HG02798 (cell line): ENCODE data around the gene CT45A8.
"Not testable (repeated sequence)": the region's sequence is repeated elsewhere in the genome, so short reads cannot be mapped to it uniquely, and the experiment has no call there.

ENCODE experiments used
- ATAC-seq: cut with Tn5 transposase; IDR thresholded peaks from one replicate; pipeline ENCODE4 v1.9.1; 2021; ENCODE audit warnings: mild to moderate bottlenecking; ENCODE audit not compliant: unreplicated experiment, poor library complexity

CT45A8 gene, protein sequence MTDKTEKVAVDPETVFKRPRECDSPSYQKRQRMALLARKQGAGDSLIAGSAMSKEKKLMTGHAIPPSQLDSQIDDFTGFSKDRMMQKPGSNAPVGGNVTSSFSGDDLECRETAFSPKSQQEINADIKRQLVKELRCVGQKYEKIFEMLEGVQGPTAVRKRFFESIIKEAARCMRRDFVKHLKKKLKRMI

DNA sequence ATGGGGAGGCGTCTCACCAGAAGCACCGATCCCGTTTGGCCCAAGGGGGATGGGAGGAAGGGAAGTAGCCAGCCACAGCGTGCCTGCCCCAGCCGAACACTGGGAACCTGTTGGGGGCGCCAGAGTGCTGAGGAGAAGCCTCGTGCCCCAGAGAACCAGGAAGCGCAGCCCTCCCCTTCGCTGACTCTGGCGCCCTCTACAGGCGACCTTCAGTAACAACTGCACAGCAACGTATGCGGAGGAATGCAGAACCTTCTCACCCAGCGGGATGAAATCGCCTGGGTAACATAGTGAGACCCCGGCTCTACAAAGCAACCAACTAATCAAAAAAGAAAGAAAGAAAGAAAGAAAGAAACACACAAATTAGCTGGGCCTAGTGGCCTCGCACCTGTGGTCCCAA lies at the start of gene CT45A8:
CT45A8 (minus strand) TSS at position 101 of the 400 bp plus-strand sequence. CDS start 3,755 bp downstream, outside the sequence.
- ATAC-seq: not testable (repeated sequence)

DNA sequence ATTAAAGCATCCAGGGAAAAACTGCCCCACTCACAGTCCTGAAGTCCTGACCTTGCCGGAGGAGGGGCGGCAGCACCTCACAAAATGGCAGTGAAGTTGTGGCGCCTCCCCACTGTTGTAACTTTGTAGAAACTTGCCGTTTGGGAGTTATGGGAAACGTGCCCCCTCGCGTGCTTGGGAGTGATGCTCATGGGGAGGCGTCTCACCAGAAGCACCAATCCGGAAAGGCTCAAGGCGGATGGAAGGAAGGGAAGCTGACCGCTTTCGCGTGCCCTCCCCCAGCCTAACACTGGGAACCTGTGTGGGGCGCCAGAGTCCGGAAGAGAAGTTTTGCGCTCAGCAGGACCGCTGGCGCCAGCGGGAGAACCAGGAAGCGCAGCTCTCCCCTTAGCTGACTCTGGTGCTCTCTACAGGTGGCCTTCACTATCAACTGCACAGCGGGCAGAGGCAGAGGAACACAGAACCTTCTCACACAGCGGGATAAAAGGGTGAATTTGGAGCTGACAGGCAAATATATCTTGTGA lies 39.0 kb upstream of the CT45A8 start, which contains the start of the genes CT45A10 and SAGE1:
CT45A10 (minus strand) TSS at position 151 of the 524 bp plus-strand sequence. CDS start 8,100 bp downstream, outside the sequence.
SAGE1 (plus strand) TSS at position 423 of the 524 bp plus-strand sequence. CDS start 2,527 bp downstream, outside the sequence.
- ATAC-seq: no peak

DNA sequence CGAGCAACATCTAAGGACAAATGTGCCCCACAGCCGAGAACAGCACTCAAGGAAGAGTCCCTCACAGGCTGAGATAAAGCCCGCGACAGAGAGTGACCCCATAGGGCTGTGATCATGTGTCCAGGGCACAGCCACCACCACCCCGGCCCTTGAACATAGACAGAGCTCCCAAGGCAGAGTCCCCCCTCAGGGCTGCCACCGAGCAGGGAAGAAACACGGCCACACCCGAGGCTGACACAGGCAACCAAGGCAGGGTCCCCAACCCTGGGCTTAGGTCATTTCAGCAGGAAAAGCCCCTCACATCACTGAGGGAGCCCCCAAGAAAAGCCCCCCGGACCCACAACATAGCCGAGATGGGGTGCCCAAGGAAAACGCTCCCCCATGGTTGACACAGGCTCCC lies 38.4 kb upstream of the CT45A8 start:
- ATAC-seq: no peak

DNA sequence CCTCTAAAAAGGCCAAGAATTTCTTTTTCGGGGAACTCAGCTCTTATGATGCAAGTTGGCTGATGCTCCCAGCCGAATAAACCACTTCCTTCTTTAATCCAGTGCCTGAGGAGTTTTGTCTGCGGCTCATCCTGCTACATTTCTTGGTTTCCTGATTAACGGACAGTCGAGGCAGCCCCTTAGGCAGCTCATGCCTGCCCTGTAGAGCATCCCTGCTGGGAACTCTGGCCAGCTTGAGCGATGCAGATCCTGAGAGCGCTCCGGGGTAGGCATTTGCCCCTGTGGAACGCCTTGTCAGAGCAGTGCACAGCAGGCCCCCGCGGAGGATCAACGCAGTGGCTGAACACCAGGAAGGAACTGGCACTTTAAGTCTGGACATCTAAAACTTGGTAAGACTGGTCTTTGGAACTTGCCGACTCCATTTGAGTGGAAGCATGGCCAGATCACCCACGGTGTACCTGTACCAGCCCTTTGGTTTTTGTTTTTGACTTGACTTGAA lies 35.8 kb upstream of the CT45A8 start:
- ATAC-seq: no peak

DNA sequence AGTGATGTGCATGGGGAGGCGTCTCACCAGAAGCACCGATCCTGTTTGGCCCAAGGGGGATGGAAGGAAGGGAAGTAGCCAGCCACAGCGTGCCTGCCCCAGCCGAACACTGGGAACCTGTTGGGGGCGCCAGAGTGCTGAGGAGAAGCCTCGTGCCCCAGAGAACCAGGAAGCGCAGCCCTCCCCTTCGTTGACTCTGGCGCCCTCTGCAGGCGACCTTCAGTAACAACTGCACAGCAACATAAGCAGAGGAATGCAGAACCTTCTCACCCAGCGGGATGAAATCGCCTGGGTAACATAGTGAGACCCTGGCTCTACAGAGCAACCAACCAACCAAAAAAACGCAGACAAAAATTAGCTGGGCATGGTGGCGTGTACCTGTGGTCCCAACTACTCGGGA lies 34.6 kb upstream of the CT45A8 start:
- ATAC-seq: not testable (repeated sequence)

DNA sequence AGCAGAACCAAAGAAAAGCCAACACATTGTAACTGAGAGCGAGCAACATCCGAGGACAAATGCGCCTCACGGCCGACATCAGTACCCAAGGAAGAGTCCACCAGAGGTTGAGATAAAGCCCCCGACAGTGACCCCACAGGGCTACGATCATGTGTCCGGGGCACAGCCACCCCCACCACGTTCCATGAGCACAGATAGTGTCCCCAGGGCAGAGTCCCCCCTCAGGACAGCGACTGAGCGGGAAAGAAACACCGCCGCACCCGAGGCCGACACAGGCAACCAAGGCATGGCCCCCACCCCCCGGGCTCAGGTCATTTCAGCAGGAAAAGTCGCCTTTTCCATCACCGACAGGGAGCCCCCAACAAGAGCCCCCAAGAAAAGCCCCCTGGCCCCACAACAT lies 33.9 kb upstream of the CT45A8 start:
- ATAC-seq: not testable (repeated sequence)

DNA sequence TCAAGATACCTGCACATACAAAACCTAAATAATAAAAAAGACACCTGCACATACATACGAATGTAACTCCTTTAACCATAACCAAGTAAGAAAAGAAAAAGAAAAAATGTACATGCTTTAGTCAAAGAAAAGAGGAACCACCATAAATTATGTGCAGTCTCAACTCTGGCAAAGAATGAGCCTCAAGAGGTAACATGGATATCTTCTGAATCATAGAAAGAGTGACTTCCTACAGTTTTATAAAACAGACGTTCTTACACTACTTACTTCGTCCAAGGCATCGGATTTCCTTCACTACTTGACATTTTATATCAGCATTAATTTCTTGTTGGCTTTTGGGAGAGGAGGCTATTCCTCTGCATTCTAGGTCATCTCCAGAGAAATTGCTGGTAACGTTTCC lies 28.4 kb upstream of the CT45A8 start:
- not testable (repeated sequence) for ATAC-seq

DNA sequence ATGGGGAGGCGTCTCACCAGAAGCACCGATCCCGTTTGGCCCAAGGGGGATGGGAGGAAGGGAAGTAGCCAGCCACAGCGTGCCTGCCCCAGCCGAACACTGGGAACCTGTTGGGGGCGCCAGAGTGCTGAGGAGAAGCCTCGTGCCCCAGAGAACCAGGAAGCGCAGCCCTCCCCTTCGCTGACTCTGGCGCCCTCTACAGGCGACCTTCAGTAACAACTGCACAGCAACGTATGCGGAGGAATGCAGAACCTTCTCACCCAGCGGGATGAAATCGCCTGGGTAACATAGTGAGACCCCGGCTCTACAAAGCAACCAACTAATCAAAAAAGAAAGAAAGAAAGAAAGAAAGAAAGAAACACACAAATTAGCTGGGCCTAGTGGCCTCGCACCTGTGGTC lies 17.4 kb upstream of the CT45A8 start, which contains the start of gene CT45A9:
CT45A9 (minus strand) TSS at position 101 of the 400 bp plus-strand sequence. CDS start 3,751 bp downstream, outside the sequence.
- ATAC-seq: not testable (repeated sequence)

DNA sequence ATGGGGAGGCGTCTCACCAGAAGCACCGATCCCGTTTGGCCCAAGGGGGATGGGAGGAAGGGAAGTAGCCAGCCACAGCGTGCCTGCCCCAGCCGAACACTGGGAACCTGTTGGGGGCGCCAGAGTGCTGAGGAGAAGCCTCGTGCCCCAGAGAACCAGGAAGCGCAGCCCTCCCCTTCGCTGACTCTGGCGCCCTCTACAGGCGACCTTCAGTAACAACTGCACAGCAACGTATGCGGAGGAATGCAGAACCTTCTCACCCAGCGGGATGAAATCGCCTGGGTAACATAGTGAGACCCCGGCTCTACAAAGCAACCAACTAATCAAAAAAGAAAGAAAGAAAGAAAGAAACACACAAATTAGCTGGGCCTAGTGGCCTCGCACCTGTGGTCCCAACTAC lies 17.2 kb downstream of the CT45A8 start, which contains the start of gene CT45A7:
CT45A7 (minus strand) TSS at position 101 of the 400 bp plus-strand sequence. CDS start 3,747 bp downstream, outside the sequence.
- not testable (repeated sequence) for ATAC-seq

DNA sequence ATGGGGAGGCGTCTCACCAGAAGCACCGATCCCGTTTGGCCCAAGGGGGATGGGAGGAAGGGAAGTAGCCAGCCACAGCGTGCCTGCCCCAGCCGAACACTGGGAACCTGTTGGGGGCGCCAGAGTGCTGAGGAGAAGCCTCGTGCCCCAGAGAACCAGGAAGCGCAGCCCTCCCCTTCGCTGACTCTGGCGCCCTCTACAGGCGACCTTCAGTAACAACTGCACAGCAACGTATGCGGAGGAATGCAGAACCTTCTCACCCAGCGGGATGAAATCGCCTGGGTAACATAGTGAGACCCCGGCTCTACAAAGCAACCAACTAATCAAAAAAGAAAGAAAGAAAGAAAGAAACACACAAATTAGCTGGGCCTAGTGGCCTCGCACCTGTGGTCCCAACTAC lies 34.4 kb downstream of the CT45A8 start, which contains the start of gene CT45A2:
CT45A2 (minus strand) TSS at position 101 of the 400 bp plus-strand sequence. CDS start 3,747 bp downstream, outside the sequence.
- not testable (repeated sequence) for ATAC-seq

DNA sequence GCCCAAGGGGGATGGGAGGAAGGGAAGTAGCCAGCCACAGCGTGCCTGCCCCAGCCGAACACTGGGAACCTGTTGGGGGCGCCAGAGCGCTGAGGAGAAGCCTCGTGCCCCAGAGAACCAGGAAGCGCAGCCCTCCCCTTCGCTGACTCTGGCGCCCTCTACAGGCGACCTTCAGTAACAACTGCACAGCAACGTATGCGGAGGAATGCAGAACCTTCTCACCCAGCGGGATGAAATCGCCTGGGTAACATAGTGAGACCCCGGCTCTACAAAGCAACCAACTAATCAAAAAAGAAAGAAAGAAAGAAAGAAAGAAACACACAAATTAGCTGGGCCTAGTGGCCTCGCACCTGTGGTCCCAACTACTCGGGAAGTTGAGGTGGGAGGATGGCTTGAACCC lies 51.7 kb downstream of the CT45A8 start, which contains the start of gene CT45A6:
CT45A6 (minus strand) TSS at position 101 of the 400 bp plus-strand sequence. CDS start 3,794 bp downstream, outside the sequence.
- not testable (repeated sequence) for ATAC-seq
